Amniotic epithelial cell (primary cell): ENCODE measurements around the gene HIC1.
A peak's percentile ranks its signal among the peaks of the same experiment; 100 is the strongest.
"Not testable (repeated sequence)": the region's sequence is repeated elsewhere in the genome, so short reads cannot be mapped to it uniquely, and the experiment has no call there.

ENCODE experiments used
- DNase-seq: peaks from one replicate; pipeline ENCODE4 v3.0.0-alpha.2; 2010; ENCODE audit warnings: low read depth

The HIC1 gene, protein sequence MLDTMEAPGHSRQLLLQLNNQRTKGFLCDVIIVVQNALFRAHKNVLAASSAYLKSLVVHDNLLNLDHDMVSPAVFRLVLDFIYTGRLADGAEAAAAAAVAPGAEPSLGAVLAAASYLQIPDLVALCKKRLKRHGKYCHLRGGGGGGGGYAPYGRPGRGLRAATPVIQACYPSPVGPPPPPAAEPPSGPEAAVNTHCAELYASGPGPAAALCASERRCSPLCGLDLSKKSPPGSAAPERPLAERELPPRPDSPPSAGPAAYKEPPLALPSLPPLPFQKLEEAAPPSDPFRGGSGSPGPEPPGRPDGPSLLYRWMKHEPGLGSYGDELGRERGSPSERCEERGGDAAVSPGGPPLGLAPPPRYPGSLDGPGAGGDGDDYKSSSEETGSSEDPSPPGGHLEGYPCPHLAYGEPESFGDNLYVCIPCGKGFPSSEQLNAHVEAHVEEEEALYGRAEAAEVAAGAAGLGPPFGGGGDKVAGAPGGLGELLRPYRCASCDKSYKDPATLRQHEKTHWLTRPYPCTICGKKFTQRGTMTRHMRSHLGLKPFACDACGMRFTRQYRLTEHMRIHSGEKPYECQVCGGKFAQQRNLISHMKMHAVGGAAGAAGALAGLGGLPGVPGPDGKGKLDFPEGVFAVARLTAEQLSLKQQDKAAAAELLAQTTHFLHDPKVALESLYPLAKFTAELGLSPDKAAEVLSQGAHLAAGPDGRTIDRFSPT

DNA sequence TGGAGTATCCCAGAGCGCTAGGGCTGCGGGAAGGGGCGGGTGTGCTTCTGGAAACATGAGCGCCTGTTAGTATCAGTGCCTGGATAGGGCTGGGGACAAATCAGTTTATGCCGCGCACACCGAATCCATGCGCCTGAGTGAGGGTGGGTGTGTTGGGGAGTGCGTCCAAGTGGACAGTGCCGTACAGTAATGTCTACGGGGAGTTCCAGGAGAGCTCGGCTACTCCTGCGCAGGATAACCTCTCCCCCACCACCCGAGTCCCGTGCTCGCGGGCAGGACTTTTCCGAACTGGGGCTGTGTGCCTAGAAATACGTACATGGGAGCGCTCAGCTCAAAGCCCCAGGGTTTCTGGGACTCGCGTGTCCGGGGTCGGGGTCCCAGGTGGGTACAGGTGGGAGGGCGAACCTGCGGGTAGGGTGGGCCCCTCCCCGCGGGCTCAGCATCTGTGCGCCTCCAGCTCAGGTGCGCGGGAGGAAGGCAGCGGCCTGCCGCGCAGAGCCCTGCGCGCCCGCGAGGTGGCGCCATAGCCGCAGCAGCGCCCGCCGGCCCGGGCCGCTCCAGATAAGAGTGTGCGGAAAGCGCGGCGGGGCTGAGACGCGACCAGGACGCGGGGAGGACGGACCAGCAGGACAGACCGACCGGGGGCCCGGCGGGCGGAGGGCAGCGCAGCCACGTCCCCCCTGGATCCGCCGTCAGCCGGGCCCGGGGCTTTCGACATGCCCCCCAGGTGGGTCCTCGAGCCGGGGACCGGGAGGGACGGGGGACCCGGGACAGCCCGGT is at the start of gene HIC1:
Gene HIC1 (plus strand): TSS at position 592 of the 780 bp plus-strand sequence. CDS start 1,588 bp downstream, outside the sequence.
- DNase-seq: peak; percentile 54

DNA sequence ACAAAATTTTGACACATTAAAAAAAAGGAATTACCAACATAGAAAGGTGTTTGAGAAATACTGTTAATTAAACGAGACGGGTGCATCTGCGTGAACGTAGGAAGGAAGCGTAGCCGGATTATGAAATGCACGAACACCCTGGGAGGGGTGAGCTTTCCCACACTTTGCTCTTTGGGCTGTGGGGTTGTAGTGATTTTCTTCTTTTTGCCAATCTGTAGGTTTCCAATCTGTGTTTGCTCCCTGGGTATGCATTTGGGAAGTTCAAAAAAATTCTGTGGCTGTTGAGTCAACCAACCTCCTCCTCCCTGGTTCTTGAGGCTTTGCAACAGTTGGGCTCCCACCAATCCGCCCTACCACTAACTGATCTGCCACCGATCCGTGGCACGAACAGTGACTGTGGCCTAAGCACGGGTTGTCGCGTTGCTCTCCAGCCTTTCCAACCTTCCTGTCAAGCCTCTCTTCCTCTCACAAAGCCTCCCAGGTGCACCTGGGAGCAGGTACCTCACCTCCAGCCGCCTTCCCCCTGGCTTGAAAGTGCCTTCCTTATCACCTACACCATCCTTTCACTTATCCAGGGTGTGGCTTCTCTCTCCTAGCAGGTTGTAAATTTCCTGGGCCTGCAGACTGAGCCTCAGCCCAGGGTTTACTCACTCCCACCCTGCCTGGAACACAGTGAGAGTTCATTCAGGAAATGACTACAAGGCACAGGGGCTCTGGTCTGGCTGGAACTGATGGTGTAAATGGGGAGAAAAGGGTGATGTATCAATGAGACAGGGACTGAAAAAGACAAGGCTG is 46.4 kb upstream of the HIC1 start:
- no peak for DNase-seq

DNA sequence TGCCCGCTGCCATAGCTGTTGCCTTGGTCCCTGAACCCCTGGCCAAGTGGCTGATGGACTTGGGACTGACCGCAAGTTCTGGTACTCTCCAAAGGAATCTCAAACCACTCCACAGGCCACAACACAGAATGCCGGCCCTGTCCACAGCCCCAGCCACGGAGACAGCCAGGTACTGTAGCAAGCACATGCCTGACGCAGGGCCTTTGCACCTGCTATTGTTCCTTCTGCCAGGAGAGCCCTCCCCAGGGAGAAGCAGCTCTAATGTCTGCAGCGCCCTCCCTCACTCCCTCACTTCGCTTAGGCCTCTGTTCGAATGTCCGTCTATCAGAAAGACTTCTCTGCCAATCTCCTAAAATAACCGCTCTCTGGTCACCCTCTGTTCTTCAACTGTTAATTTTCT is 45.2 kb upstream of the HIC1 start:
- no peak for DNase-seq

DNA sequence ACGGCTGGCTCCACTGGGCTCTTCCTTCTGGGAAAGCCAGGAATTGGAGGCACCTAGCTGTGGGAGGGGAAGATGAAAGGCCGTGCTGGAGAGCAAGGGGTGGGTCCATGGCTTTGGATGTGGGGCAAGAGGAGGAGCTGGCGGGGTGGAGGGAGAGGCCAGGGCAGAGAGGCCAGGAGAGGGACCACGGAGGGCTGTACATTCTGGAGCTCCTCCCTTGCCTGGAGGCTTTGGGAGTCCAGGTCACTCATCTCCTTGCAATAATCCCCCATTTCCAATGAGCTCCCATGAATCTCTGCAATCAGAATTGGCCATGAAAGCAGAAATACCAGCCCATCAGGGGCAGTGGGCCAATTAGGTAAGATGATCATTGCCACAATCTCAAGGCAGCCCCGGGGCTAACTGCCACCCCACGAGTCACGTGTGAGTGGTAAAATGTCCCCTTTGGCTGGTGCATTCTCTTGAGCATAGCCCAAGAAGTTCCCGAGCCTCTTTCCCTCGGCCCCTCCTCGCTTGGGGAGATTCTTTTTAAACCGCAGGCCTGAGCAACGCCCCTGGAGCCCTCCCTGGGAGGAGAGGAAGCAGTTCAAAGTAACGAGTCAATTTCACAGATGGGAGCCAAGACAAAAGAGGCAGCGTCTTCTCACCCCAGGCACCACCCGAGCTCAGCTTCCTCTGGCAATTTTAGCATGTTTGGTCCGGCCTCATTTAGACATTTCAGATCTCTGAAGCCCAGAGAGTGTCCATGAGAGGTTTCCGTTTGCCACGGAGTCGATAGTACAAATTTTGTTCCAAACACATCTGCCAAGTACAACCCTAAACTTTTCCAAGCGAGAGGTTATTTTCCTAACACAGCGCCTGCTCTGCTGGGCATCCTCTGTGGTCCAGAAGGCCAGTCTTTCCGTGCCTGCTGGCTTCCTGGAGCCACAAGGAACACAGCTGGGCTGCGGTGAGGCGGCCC is 43.2 kb upstream of the HIC1 start:
- DNase-seq: no peak

DNA sequence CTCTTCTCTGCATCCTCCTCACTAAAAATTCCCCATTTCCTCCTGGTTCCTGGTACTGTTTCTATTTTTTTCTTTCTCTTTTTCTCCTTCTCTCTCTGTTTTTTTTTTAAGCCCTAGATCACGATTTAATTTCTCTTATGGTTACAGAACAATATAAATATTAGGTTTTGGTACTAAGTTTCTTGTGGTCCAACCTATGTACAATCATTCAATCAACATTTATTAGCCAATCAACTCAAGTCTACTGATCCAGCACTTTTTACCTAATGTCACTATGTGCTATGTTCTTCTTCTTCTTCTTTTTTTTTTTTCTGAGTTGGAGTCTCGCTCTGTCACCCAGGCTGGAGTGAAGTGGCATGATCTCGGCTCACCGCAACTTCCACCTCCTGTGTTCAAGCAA is 42.4 kb upstream of the HIC1 start:
- no peak for DNase-seq

DNA sequence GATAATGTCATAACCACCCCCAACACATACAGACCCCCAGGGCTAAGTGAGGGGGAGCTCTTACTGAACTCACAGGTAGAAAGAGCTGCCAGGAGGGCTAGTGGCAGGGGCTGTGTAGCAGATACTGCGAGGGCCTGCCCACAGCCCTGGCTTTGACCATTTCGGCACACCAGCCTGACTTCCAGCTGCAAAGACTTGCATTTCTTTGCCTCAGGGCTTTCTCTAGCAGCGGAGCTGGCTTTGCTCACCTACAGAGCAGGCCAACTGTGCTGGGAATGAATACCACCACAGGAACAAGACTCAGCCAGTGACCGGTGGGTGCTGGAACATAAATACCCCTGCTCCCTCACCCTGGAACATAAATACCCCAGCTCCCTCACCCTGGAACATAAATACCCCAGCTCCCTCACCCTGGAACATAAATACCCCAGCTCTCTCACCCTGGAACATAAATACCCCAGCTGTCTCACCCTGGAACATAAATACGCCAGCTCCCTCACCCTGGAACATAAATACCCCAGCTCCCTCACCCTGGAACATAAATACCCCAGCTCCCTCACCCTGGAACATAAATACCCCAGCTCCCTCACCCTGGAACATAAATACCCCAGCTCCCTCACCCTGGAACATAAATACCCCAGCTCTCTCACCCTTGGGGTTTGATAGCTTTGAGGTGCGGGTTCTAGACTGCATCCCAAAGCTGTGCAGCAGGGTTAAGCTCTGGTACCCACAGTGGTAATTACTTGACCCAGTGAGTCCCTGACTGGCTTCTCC is 41.5 kb upstream of the HIC1 start:
- DNase-seq: not testable (repeated sequence)

DNA sequence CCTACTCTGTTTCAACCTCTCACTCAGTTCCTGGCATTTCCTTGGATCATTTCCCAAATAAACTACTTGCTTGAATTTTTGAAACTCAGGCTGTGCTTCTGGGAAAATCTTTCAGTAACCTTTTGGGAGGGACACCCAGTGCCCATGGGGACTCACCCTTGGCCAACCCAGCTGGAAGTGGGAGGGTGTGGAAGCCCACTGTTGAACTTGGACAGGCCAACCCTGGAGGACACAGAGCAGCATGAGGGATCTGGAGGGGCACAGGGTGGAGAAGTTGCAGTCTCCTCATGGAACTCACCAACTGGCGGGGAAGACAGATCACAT is 40.9 kb upstream of the HIC1 start:
- DNase-seq: no peak

DNA sequence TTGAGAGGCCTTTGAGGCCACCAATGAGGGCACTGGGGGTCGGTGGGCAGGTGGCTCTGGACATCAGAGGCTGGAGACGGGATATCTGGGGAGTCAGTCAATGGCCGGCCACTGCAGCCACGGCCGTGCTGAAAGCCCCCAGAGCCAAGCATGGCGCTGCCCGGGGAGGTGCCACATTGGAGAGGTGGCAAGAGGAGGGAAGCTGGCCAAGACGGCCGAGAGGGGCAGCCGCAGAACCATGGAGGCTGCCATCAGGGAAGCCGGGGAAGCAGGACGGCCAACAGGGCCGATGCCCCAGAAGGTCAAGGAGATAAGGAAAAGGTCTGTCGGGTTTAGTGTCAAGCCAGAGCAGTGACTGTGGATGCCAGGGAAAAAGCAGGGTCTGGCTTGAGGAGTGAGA is 39.6 kb upstream of the HIC1 start:
- DNase-seq: no peak

DNA sequence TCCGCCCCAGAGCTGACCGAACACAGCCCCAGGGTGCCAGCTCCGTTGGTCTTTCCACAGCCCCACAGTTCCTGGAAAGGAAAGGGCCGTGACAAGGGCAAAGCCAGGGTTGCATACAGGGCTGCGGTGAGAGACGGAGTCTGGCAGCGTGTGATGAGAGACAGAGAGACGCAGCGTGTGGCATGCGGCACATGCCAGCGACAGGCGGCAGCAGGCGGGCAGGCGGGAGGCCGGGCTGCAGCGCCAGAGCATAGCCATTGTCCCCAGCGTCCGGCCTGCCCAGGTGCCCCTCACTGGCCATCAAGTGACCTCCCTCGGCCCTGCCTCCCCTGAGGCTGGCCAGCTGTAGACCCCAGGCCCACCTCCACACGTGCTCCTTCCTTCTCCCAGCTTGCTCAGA is 38.4 kb upstream of the HIC1 start:
- DNase-seq: no peak

DNA sequence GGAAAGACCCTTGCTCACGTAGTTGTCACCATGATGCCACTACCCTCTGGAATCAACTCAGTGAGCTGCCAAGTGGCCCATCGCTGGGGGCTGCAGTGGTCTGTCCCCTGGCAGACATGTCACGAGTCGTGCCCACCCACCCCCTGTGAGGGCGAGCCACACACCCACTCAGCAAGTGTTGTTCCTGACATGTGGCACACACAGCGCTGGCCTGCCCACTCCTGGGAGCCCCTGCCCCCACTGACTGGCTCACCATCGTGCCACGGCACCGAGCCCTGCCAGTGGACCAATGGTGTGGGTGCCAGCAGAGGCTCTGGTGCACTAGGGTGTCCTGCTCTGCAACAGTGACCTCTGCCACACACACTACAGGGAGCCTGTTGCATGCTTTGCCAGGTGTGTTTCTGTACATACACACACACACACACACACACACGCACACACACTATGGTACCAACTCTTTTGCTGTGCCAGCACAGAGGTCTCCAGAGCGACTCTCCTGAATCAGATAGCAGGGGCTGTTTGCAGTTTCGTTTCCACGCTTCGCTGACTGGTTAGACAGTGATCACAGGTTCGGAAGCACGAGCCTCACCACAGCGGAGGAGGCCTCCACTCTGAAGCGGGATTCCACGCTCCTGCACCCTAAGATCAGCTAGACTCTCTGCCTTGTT is 37.5 kb upstream of the HIC1 start:
- no peak for DNase-seq

DNA sequence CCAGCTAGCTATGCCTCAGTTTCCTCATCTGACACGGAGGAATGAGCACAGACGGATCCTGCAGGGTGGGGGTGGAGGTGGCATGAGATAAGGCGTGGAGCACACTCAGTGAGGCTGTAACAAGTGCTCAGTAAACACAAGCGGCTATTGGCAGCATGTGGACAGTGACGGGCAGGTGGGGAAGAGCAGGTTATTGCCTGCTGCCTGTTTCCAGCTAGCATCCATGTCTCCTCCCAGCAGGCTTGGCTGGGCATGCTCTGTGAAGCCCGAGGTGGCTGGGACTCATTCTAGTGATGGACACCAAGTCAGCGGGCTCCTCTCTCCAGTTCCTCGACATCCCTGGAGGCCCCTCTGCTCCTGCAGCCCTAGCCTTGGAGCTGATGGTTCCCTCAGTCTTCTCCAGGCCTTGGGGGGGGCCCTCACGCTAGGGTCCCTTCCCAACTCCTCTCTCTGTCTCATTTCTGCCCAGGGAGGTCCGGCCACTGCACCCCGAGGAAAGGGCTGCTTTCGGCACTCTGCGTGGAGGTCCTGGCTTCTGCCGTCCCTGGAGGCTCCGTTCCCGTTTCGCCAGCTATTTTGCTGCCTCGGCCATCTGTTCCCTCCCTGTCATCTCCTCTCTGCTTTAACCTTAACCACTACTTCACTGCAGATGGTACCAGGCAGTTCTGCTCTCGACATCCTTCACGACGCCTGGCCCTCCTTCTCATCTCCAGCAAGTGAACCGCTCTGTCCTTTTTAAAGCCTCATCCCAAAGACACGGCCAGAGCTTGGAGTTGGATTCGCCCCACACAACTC is 36.0 kb upstream of the HIC1 start:
- DNase-seq: no peak

DNA sequence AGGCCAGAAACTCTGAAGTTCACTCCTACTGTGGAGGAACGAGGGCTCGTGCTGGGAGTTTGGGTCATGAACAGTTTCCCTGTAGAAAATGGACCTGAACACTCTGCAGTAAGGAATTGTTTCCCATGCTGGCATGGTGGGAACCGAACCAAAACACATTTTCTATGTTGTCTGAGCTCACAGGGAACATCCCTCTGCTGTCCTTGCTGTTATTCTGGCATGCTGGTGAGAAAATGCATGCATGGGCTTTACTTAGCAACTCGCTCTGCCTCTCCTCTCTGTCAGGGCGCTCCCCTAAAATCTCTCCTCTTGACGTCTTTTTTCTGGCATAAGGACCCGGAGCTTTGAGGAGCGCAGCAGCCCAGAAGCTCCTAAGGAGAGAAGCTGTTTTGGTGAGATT is 35.2 kb upstream of the HIC1 start:
- no peak for DNase-seq

DNA sequence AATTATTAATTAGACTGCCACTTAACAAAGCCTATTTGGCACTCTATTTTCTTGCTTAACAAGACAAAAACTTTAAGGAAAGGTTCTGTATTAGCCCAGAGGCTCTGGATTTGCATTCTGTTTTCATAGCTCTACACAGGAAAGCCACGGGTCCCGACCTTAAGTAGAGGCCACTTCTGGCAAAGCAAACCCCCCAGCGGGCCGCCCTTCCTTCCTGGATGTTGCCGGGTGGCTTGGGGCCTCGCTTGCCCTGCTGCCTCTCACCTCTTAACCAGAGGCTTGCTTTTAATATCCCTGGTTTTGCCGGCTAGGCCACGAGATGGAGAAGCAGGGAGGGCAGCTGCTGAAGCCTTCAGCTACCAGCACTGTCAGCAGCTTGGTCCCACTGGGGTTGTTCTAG is 34.2 kb upstream of the HIC1 start:
- DNase-seq: no peak

DNA sequence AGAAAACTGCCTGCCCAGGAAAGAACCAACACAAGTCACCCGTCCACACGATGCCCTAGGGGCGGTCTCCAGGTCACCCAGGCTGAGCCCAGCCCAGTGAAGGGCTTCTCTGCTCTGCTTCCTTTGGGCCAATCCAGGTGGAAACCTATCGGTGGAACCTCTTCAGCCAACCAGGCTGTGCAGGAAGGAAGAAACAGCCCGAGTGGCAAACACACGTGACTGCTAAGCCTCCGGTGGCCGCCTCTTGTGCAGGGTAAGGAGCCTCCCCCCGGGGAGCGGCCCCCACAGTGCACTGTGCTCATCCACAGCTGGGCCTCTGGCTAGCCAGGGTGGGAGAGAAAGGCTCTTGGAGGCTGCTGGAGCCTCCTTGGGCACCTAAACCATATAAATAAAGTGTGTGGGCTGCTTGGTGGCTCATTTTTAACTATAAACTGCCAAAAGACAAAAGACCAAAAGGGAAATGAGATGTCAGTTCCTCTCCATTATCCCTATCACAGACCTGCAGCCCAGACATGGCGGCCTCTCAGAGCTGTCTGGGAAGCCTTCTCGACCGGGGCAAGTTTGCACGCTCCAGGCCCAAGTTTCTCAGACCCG is 32.2 kb upstream of the HIC1 start:
- no peak for DNase-seq

DNA sequence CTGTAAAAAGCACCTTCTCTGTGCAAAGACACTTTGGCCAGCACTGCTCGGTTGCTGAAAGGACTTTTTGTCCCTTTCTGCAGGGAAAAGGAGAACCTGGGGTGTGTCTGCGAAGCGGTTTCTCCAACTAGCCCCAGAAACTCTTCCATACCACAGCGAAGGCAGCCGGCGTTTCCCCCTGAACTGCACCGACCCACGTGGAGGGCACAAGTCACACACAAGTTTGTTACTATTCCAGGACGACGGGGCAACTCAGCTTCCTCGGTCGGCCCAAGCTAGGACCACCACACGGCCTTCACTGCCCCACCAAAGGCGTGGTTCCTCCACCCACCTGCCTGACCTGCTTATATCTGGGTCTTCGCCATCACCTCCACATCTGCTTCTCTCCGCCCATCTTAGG is 31.6 kb upstream of the HIC1 start:
- DNase-seq: no peak

DNA sequence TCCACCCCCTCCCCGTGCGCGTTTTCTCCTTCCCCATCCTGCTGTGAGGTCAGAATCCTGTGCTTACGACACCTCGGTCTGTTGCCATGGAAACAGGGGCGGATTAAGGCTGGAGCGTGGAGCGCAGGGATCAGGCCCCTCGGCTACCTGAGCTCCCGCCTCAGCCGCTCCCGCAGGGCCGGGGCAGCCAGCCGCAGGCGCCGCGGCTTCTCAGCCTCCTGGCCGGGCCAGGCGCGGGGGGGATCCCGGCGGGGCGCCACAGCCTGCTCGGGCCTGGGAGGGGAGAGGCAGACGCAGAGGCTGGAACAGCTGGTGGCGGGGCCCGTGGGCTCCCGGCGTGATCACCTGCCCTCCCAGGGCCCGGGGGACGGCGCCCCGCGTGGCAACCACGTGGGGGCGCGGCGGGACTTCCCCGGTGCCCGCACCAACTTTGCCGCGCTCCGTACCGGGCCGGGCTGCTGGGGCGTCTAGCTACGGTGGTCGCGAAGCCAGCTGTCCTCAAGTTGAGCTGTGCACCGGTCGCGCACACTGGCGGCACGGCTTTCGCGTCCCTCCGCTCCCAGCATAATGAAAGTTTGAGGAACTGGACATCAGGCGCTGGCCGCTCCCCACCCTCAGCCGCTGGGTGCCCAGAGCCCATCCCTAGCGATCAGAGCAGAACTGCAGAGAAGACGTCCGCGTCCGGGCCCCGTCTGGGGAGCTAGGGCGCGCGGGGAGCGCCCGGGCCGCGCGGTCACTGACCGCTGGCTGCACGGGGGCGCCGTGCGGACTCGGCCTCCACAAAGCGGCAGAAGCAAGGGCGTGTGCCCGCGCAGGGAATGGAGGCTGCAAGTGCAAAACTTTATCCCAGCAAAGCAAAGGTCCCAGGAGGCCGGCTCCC is 31.0 kb upstream of the HIC1 start:
- DNase-seq: peak; percentile 70

DNA sequence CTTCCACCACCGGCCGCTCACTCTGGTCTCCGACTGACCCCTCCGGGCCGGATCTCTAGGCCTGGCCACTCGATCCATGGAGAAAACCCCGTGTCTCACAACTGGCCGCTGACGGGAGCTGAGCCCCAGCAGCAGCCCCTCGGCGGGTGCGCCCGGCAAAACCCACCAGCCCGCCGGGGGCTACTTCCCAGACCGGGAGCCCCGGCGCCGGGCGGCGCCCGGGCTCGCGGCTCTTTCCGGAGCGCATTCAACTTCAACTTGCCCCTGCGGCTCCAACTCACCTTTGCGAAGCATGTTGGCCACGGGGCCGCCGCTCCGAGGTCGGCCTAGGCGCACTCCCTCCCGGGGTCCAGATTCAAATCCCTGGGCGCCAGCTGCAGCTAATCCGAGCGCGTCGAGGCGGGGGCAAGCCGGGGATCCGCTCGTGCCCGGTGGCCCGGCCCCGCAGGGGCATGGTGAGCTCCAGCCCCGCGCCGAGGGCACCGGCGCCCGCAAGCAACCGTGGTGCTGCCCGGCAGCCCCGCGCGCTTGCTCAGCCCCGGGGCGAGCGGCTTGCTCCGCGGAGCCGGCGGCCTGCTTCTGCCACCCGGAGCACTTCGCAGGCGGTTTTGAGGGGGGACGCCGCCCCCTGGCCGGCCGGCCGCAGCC is 30.2 kb upstream of the HIC1 start:
- DNase-seq: no peak
